HG03139 (cell line): ENCODE measurements around the gene FUBP1.
"Not testable (repeated sequence)": the region's sequence is repeated elsewhere in the genome, so short reads cannot be mapped to it uniquely, and the experiment has no call there.

Experiments
- ATAC-seq: cut with Tn5 transposase; IDR thresholded peaks from one replicate; pipeline ENCODE4 v1.9.1; 2021; ENCODE audit not compliant: unreplicated experiment

The FUBP1 gene

DNA sequence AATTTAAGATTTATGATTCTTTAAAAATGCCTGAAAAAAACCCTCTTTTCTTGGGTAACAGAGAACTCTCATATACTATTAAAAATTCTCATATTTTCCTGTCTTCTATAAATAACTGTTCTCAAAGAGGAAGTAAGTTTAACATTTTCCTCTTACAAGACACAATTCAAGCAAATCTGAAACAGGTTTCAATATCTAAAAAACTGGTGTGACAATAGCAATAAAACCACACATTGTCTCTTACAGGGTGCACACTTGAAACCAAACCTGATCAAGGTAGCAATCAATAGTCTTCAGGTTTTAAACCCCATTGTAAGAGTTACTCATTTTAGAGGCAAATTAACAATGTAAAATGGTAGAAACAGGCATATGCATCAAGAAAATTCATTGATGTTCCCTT lies 28.0 kb downstream of the FUBP1 start:
- ATAC-seq = peak; percentile 60

DNA sequence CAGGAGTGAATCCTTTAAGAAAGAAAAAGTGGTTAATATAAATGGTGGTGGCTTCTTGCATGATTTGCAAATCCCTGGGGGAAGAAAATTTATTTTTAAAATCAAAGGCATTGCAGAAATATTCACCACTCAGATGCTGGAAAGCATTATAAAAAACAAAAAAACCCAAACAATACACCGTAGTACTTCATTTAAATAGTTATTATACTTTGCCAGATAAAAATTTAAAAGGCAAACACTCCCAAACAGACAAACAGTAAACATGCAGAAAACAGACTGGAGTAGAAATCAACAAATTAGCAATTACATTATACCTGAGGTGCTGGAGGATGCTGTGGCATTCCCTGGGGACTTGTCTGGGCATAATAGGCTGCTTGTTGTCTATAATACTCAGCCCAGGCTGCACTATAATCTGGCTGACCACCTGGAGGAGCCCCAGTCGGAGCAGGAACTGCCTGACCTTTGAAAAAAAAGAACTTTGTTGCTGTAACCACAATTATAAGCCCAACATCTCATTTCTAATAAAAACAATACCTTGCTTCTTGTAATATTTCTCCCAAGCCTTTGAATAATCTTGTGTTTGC lies 29.9 kb downstream of the FUBP1 start:
- ATAC-seq = no peak

DNA sequence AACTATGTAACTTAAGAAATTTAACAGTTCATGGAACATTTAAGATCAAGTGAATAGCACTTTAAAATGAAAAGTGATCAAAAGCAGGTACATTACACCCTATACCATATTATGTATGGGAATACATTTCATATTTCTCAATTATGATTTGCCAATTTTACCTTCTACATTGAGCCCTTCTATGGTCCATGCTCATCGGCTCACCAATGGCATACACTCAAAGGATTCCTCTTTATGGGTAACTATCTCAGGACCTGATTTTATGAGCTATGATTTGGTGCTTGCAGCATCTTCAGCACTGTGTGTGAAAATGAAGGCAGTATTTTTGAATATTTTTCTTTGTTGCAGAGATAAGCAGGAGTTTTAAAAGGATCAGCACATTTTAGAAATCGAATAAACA lies 33.5 kb downstream of the FUBP1 start:
- ATAC-seq = no peak

DNA sequence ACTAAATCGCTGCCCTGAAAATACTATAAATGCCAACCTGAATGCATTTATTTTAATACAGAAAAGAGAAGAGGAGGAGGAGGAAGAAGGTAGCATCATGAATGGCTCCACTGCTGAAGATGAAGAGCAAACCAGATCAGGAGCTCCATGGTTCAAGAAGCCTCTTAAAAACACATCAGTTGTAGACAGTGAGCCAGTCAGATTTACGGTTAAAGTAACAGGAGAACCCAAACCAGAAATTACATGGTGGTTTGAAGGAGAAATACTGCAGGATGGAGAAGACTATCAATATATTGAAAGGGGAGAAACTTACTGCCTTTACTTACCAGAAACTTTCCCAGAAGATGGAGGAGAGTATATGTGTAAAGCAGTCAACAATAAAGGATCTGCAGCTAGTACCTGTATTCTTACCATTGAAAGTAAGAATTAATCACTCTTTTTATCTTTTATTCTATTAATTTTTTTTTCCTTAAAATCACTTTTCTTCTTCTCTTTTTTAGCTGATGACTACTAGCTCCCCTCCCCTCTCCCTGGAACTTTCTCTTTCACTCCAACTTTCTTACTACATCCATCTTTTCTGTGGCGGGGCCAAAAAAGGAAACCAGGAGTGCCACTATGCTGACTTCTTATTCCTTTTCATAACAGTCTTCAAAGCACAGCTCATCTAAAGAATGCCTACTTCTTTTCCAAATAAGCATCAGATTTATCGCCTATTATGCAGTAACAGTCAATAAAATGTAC lies 36.3 kb downstream of the FUBP1 start:
- no peak for ATAC-seq

DNA sequence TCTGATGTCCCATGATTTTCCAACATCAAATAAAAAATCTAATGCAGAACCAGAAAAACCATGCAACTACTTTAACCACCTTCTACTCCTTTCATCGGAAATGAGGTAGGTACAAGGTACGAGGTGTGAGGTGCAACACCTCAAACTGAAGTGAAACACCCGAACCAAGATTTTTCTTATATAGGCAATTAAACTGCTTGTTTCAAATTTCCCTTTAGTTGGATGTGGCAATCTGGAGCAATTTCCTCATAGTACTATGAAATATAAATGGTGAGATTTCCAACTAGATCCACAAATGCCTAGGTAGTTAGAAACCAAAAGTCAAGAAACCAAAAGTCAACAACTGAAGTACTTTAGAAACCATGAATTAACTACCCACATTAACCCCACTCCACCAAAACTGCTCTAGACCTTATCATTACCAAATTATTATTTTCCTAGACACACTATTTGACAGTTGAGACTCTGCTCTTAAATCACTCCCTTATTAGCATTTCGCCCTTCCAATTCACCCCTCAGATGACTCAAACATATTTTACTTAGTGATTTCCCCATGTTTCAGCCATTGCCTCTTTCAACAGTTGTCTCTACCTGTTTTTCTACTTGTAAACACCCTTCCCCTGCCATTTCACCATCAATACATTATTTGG lies 37.8 kb downstream of the FUBP1 start:
- ATAC-seq = no peak

DNA sequence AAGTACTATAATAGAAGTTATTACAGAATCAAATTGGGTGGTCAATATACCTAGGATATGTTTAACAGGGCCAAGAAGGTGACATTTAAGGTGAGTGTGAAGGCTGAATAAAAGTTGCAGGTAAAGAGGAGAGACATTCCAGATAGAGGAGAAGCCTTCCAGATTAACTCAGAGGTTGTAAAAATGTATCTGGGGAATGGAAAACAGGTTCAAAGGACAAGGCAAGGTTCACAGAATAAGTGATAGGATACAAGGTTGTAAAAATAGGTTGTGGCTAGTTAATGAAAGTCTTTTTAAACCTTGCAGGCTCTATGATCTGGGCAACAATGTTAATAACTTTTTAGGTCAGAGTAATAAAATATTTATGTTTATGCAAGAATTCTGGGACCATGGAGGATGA lies 40.2 kb downstream of the FUBP1 start:
- no peak for ATAC-seq

DNA sequence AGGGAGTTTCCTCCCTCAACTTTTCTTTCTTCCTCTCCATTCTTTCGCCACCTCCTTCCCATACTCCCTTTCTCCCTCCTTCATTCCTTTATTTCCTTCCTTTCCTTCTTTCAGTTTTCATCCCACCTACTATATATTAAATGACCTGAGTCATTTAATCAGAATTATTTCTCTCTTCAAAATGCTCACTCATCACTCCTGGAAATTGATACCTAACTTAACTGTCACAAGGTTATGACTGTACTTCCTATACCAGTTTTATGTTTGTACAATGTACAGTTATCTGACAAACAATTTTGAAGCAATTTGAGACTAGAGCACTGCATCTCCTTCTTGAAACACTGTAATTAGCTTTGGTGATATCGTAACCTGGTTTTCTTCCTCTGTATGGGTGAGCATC lies 49.1 kb downstream of the FUBP1 start:
- ATAC-seq = no peak

DNA sequence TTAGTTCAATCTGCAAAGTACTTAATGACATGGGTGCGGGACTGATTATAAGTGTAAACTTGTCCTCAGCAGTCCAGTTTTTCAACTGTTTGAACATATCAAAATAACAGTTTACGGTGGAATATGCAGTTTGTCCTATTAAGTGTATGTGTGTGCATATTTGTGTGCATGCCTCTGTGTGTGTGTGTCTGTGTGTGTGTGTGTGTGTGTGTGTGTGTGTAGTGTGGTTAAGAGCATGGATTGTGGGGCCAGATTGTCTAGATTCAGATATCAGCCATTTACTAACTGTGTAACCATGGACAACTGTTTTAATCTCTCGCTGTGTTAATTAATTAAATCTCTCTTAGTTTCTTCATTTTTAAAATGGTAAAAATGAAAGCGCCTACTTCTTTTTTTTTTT lies 51.5 kb downstream of the FUBP1 start:
- no peak for ATAC-seq

DNA sequence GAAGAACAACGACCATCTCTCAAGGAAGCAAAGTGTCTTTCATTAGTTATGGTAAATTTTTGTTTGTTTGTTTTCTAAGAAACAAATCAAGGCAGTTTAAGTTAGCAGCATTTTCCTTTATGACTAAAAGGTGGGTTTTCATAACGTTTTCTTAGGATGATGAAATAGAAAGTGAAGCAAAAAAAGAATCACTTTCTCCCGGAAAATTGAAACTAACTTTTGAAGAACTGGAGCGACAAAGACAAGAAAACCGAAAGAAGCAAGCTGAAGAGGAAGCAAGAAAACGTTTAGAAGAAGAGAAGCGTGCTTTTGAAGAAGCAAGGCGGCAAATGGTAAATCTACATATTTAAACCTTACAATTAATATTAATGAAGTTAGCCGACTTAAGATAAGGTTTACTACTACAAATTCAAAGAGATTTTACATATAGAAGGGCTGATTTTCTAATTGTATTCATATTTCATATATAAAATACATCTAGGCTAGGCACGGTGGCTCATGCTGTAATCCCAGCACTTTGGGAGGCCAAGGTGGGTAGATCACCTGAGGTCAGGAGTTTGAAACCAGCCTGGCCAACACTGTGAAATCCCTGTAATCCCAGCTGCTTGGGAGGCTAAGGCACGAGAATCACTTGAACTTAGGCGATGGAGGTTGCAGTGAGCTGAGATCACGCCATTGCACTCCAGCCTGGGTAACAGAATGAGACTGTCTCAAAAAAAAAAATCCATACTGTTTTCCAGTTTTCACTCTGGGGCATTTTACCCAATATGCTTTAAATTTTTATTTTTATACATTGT lies 52.1 kb downstream of the FUBP1 start:
- no peak for ATAC-seq

DNA sequence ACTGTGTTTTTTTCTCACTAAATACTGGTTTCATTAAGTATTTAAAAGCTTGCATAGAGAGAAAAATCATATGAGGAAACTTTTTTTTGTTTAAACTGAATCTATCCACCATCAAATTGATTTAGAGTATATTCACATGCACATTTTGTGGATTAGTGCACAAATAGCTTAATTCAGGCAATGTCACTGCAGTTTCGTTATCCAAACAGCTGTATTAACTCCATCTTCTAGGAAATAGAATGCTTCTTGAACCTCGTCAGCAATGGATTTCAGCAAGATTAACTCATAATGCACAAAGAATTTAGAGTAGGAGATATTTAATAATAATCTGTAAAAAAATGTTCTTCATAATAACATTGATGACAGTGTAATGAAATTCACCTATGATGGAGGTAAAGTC lies 52.9 kb downstream of the FUBP1 start:
- ATAC-seq = no peak

DNA sequence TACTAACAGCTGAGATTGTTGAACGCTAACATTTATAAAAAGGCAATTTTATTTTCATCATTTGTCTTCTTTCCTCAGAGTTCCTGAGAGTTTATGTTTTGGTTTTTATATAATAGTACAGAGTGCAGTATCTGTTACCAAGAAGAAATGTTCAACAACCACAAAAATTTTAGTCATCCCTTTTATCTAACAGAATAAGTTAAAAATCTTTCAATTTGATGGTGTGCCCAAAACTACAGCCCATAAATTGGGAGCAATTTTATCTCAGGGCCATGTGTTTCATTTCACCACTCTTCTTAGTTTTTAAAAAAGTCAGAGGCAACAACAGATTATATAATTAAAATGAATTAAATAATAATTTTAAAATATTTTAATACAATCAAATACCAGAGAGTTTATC lies 53.4 kb downstream of the FUBP1 start:
- no peak for ATAC-seq

DNA sequence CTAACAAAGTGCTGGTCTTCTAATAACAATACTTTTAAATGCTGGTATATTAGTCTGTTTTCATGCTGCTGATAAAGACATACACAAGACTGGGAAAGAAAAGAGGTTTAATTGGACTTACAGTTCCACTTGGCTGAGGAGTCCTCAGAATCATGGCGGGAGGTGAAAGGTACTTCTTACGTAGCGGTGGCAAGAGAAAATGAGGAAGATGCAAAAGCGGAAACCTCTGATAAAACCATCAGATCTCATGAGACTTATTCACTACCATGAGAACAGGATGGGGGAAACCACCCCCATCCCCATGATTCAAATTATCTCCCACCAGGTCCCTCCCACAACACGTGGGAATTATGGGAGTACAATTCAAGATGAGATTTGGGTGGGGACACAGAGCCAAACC lies 60.0 kb downstream of the FUBP1 start:
- ATAC-seq = not testable (repeated sequence)

DNA sequence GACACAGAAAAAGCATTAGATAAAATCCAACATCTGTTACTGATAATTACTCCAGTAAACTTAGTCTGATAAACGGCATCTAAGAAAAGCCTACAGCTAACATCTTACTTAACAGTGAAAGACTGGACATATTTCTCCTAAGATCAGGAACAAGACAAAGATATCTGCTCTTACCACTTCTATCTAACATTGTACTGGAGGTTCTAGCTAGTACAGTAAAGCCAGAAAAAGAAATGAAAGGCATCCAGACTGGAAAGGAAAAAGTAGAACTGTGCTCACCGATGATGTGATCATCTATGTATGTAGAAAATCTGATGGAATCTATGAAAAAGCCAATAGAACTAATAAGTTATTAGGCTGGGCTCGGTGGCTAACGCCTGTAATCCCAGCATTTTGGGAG lies 68.8 kb downstream of the FUBP1 start:
- ATAC-seq = no peak

DNA sequence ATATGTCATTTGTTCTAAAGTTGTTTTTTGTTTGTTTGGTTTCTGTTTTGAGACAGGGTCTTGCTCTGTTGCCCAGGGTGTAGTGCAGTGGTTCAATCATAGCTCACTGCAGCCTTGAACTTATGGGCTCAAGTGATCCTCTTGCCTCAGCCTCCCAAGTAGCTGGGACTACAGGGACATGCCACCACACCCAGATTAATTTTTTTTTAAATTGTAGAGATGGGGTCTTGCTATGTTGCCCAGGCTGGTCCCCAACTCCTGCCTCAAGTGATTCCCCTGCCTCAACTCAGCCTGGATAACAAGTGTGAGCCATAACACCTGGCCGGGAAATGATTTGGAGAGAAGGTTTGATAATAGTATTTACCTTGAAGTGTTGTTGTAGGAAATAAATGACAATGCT lies 72.2 kb downstream of the FUBP1 start:
- no peak for ATAC-seq

DNA sequence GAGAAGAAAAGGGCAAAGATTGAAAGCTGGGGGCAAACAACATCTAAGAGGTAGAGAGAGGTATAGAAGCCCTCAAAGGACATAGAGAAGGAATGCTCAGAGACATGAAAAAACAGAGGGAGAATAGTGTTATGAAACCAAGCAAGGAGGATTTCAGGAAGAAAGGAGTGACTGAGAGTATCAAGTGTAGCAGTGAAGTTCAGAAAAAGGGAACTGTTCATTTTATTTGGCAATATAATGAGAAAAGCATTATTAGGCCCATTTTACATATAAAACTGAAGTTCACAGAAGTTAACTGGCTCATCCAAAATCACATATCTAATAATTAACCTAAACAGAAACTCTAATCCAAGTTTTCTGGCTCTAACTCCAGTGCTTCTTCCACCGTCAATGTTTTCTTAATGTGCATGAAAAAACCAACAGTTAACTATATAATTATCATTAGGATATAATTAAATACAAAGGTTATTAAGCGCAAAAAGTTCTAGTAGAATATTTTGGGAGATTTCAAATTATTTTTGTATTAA lies 72.8 kb downstream of the FUBP1 start:
- no peak for ATAC-seq

DNA sequence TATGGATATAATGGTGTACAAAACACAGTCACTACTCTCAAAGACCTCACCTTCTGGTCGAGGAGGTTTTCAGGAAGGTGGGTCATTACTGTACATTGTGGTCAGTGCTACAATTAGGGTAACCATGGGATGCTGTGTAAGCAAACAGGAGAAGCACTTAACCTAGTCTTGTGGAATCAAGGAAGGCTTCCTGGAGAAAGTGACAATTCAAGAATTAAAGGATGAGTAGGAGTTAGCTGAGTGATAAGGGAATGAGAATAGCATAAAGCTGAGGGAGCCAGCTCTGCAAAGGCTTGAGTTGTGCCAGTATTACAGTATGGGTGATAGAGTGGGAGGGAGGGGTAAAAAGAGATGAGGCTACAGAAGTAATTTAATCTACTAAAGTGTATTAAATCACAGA lies 73.3 kb downstream of the FUBP1 start:
- no peak for ATAC-seq

DNA sequence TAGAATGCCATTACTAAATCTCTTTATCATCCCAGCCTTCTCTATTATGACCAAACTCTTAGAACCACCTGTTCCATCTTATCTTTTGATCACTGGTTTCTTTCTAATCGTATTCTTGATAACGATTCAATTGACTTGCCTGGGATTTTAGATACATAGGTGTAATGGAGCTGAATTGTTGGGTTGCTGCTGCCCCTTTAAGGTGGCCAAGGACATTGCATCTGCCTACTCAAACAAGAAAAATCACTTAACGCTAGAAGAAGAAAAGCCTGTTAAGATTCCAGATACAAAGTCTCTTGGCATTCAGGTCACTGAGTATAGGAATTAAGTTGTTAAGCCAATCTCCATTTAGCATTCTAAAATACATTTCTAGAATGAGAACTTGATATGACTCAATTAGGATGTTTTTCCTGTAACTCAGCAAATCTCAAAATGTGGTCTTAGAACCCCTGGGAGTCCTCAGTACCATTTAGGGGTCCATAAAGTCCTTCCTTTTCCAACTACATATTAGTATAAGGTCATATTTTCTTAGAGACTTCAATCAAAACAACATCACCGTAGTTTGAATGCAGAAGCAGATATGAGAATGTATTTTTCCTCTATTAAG lies 78.1 kb downstream of the FUBP1 start:
- no peak for ATAC-seq

DNA sequence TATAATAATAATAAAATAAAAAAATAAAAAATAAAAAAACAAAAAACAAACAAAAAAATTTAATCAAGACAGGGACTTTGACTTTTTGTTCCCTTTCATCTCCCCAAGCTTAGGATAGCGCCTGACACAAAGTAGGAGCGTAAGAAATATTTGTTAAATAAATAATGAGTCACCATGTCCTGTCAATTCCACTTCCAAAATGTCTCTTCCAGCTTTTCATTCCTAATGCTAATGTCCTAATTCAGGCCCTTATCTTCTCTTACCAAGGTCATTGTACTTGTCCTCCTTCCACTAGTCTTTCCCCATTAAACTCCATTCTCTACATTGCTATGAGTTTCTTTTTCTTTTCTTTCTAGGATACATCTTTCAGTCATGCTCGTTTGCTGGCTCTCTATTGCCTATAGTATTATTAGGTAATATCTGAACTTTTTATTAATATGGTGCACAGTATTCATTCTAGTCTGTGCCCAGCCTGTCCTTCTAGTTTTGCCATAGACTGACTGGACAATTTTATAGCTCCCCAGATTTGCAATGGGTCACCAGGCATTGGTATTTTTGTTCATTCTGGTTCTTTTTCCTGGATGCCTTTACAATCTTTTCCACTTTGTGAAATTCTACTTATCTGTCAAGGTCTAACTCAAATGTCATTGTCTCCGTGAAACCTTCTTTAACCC lies 79.1 kb downstream of the FUBP1 start:
- no peak for ATAC-seq
